ENCODE results near the gene PIEZO1.

PIEZO1 gene

DNA sequence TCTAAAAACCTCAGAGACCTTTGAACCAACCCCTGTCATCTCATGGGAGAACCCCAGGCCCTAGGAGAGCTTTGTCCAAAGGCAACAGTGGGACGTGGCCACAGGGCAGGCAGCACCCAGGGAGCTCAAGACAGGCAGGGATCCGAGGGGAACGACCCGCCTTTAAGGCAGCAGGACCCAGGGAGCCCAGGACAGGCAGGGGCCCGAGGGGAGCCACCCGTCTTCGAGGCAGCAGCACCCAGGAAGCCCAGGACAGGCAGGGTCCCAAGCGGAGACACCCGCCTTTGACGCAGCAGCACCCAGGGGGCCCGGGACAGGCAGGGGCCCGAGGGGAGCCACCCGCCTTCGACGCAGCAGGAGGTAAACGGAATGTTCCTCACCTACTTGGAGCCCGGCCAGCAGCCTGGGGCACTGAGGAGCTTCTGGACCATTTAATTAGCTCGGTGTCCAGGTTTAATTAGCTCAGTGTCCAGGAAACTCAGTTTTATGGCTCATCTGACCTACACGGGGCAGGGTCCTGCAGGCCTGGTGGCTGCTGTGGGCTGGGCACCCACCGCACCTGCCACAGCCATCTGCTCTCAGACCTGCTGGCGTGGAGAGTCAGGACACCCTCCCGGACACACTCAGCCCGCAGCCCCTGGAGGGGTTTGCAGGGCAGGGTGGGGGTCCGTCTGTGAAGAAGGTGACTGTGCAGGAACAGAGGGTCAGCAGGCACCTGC lies 24.4 kb downstream of the PIEZO1 start:
- Mint-ChIP-seq H3K27me3 (ENCODE audit: low read depth) (peaks cover 13% of the 10 kb centered on the region), H3K9me3 (no peaks in the 10 kb centered on the region), H3K4me3 (no peak overlapping the region), H3K36me3 (ENCODE audit: low read depth) (no peaks in the 10 kb centered on the region), H3K4me1 (peaks cover 13% of the 10 kb centered on the region), H3K27ac (no peak overlapping the region)
- TF ChIP-seq, protein P1, sequence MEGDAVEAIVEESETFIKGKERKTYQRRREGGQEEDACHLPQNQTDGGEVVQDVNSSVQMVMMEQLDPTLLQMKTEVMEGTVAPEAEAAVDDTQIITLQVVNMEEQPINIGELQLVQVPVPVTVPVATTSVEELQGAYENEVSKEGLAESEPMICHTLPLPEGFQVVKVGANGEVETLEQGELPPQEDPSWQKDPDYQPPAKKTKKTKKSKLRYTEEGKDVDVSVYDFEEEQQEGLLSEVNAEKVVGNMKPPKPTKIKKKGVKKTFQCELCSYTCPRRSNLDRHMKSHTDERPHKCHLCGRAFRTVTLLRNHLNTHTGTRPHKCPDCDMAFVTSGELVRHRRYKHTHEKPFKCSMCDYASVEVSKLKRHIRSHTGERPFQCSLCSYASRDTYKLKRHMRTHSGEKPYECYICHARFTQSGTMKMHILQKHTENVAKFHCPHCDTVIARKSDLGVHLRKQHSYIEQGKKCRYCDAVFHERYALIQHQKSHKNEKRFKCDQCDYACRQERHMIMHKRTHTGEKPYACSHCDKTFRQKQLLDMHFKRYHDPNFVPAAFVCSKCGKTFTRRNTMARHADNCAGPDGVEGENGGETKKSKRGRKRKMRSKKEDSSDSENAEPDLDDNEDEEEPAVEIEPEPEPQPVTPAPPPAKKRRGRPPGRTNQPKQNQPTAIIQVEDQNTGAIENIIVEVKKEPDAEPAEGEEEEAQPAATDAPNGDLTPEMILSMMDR (IDR thresholded peaks at IDR 0.05; ENCODE audit: unreplicated experiment in 3 of 3), result no peak

GRCh38 chr16:88759976-88760350 lies 25.1 kb downstream of the PIEZO1 start:
- H3K9me3 Mint-ChIP-seq, result no peaks in the 10 kb centered on the region
- no peak overlapping the region for H3K4me3 Mint-ChIP-seq
- H3K27ac Mint-ChIP-seq, result no peak overlapping the region
- no peaks in the 10 kb centered on the region for H3K36me3 Mint-ChIP-seq (ENCODE audit: low read depth)
- H3K27me3 Mint-ChIP-seq (ENCODE audit: low read depth), result peaks cover 10% of the 10 kb centered on the region
- H3K4me1 Mint-ChIP-seq, result peaks cover 13% of the 10 kb centered on the region
- TF ChIP-seq, protein P1 (IDR thresholded peaks at IDR 0.05; ENCODE audit: unreplicated experiment in 3 of 3), result no peak

- Mint-ChIP-seq H3K36me3 (ENCODE audit: low read depth) (no peaks in the 10 kb centered on the region), H3K4me1 (peaks cover 13% of the 10 kb centered on the region), H3K27ac (peak overlapping the region; percentile 46 to 94 (median 78)), H3K4me3 (peak overlapping the region in 1 of 3 experiments; percentile 6), H3K27me3 (ENCODE audit: low read depth) (peaks cover 9% of the 10 kb centered on the region), H3K9me3 (no peaks in the 10 kb centered on the region)
- TF ChIP-seq, protein P1 (IDR thresholded peaks at IDR 0.05; ENCODE audit: unreplicated experiment in 3 of 3), result peak in 2 of 3 experiments; percentile 20 to 24
These were observed 25.6 kb downstream of the PIEZO1 start for GRCh38 chr16:88759245-88759975.

- Mint-ChIP-seq H3K36me3 (ENCODE audit: low read depth) (no peaks in the 10 kb centered on the region), H3K4me3 (no peak overlapping the region), H3K27ac (peak overlapping the region in 1 of 3 experiments; percentile 78), H3K27me3 (ENCODE audit: low read depth) (peaks cover 9% of the 10 kb centered on the region), H3K4me1 (peaks cover 13% of the 10 kb centered on the region), H3K9me3 (no peaks in the 10 kb centered on the region)
- TF ChIP-seq, protein P1 (IDR thresholded peaks at IDR 0.05; ENCODE audit: unreplicated experiment in 3 of 3), result no peak
These were observed 26.1 kb downstream of the PIEZO1 start for GRCh38 chr16:88758944-88759244.

- Mint-ChIP-seq H3K4me1 (peaks cover 9% of the 10 kb centered on the region), H3K27ac (peak overlapping the region in 1 of 3 experiments; percentile 78), H3K4me3 (no peak overlapping the region), H3K9me3 (no peaks in the 10 kb centered on the region), H3K27me3 (ENCODE audit: low read depth) (peaks cover 4% of the 10 kb centered on the region), H3K36me3 (ENCODE audit: low read depth) (no peaks in the 10 kb centered on the region)
- TF ChIP-seq, protein P1 (IDR thresholded peaks at IDR 0.05; ENCODE audit: unreplicated experiment in 3 of 3), result no peak
These were observed 26.6 kb downstream of the PIEZO1 start for GRCh38 chr16:88758227-88758943.

All from nephron (organoid).